WTC11 (cell line): ENCODE measurements around the gene FYCO1. TPM values are rescaled to one million over a fixed set of nuclear protein-coding genes. Genes with fewer than 3 reads are reported as not detected.
A peak's percentile ranks its signal among the peaks of the same experiment; 100 is the strongest.

Experiments
- AFF4 ChIP-seq: sonication (generic); formaldehyde crosslinking; IDR thresholded peaks from 2 replicates; pipeline ENCODE4 v1.8.1; 2023; ENCODE audit warnings: mild to moderate bottlenecking, missing genetic modification reagents, borderline replicate concordance
- ATF2 ChIP-seq: sonication (generic); formaldehyde crosslinking; IDR thresholded peaks from 2 replicates; pipeline ENCODE4 v1.8.1; 2022; ENCODE audit warnings: low read depth, missing genetic modification reagents, borderline replicate concordance
- CDX4 ChIP-seq: fragments of 250-450 bp; sonication (Bioruptor Pico); IDR thresholded peaks from 2 replicates; pipeline ENCODE4 v1.9.0; 2021; ENCODE audit warnings: moderate library complexity, mild to moderate bottlenecking, inconsistent platforms, borderline replicate concordance
- E2F5 ChIP-seq: sonication (generic); formaldehyde crosslinking; IDR thresholded peaks from 2 replicates; pipeline ENCODE4 v1.8.1; 2022; ENCODE audit warnings: mild to moderate bottlenecking, moderate library complexity, missing genetic modification reagents
- HMGA2 ChIP-seq: fragments of 250-450 bp; sonication (Bioruptor Pico); IDR thresholded peaks from 2 replicates; pipeline ENCODE4 v1.4.0; 2021; ENCODE audit warnings: mild to moderate bottlenecking, moderate library complexity
- MXD4 ChIP-seq: fragments of 250-450 bp; sonication (Bioruptor Pico); IDR thresholded peaks from 2 replicates; pipeline ENCODE4 v1.8.0; 2021; ENCODE audit warnings: mild to moderate bottlenecking, moderate library complexity, borderline replicate concordance
- RORB ChIP-seq: fragments of 250-450 bp; sonication (Bioruptor Pico); IDR thresholded peaks from 2 replicates; pipeline ENCODE4 v1.9.0; 2021; ENCODE audit warnings: mild to moderate bottlenecking
- SOX15 ChIP-seq: fragments of 250-450 bp; sonication (Bioruptor Pico); IDR thresholded peaks from 2 replicates; pipeline ENCODE4 v1.9.0; 2021; ENCODE audit warnings: mild to moderate bottlenecking
- STAT6 ChIP-seq: sonication (generic); formaldehyde crosslinking; conservative IDR thresholded peaks from 2 replicates; pipeline ENCODE4 v1.8.1; 2023; ENCODE audit warnings: mild to moderate bottlenecking, low read depth, missing genetic modification reagents, moderate library complexity
- ZBTB43 ChIP-seq: sonication (generic); formaldehyde crosslinking; IDR thresholded peaks from 2 replicates; pipeline ENCODE4 v1.8.1; 2023; ENCODE audit warnings: mild to moderate bottlenecking, missing genetic modification reagents
- ZNF263 ChIP-seq: sonication (generic); formaldehyde crosslinking; IDR thresholded peaks from 2 replicates; pipeline ENCODE4 v1.8.1; 2022; ENCODE audit warnings: low read depth, mild to moderate bottlenecking, moderate library complexity, missing genetic modification reagents
- ZNF281 ChIP-seq: sonication (generic); formaldehyde crosslinking; IDR thresholded peaks from 2 replicates; pipeline ENCODE4 v1.8.0; 2023; ENCODE audit warnings: mild to moderate bottlenecking, missing genetic modification reagents
- ZNF532 ChIP-seq: fragments of 250-450 bp; sonication (Bioruptor Pico); IDR thresholded peaks from 2 replicates; pipeline ENCODE4 v1.9.0; 2021; ENCODE audit warnings: mild to moderate bottlenecking, borderline replicate concordance
- total RNA-seq: library from RNA; stranded (reverse); gene quantifications from 3 replicates; pipeline ENCODE4 v1.2.3, GENCODE V29; 2021

FYCO1 gene
- total RNA-seq, 1 experiment from 2014 or later = 13.9 TPM

GRCh38 chr3:45995236-45996192 is at the start of gene FYCO1 (continued):
- TF ChIP-seq STAT6 (CRISPR knock-in tag) (no peak), E2F5 (CRISPR knock-in tag) (peak; percentile 40; the same call in 1 of the 2 replicates), CDX4 (CRISPR knock-in tag) (no peak), AFF4 (no peak), SOX15 (CRISPR knock-in tag) (no peak), ZNF263 (CRISPR knock-in tag) (no peak), ZNF532 (CRISPR knock-in tag) (no peak), MXD4 (no peak), ZBTB43 (CRISPR knock-in tag) (no peak), ZNF281 (CRISPR knock-in tag) (no peak), ATF2 (CRISPR knock-in tag) (no peak), HMGA2 (CRISPR knock-in tag) (no peak), RORB (CRISPR knock-in tag) (no peak)
